ENCODE measurements around the gene MTFMT. TPM values are rescaled to one million over a fixed set of nuclear protein-coding genes. Genes with fewer than 3 reads are reported as not detected.

Gene MTFMT
- total and polyA plus RNA-seq, 2 of the 4 experiments (the other 2 are of a cell fraction) = 8.9 to 21.3 TPM

DNA sequence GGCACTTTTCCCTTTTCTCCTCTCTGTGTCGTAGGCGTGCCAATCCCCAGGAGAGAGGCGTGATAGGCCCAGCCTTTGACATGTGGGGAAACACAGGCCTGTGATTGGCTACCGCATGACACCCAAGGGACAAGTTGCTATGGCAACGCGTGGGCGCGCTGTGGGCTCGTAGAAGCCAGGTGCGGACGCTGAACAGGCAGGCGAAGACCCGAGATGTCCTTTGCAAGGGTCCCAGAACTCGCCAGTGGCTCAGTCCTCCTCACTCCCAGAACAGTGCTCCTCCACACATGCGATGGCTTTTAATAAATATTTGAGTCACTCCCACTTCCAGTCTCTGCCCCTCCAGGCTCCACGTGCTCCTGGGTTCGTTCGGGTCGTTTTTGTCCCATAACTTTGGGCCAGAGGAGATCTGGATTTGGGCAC is 20.0 kb upstream of the MTFMT start:
- Histone ChIP-seq H2BK120ac (ENCODE audit: low read depth, low read length) (peak overlapping the region; percentile 90), H4K91ac (ENCODE audit: insufficient read depth, low read depth, low read length) (peak overlapping the region; percentile 83), H3K4ac (ENCODE audit: low read depth, low read length) (peak overlapping the region; percentile 83), H3K4me3 (ENCODE audit: insufficient read depth, low read depth, low read length) (no peak overlapping the region), H3K36me3 (ENCODE audit: control insufficient read depth, insufficient read depth, low read length) (no peaks in the 10 kb centered on the region), H2BK20ac (ENCODE audit: low read depth, low read length) (peak overlapping the region; percentile 81), H3K56ac (ENCODE audit: extremely low read depth, insufficient read depth, low read length) (no peak overlapping the region), H3K18ac (ENCODE audit: low read depth, low read length) (peak overlapping the region; percentile 39), H2AK5ac (ENCODE audit: low read depth, low read length) (peak overlapping the region; percentile 95), H3K27me3 (ENCODE audit: control insufficient read depth, insufficient read depth, low read length) (no peaks in the 10 kb centered on the region), H4K20me1 (ENCODE audit: insufficient read depth, low read length) (no peaks in the 10 kb centered on the region), H3K4me2 (ENCODE audit: low read depth, low read length) (peak overlapping the region; percentile 69), H3K9me1 (ENCODE audit: insufficient read depth, low read length) (peaks cover 27% of the 10 kb centered on the region), H3K27ac (ENCODE audit: insufficient read depth, low read length) (peak overlapping the region; percentile 64; the same call in 1 of the 2 replicates), H2BK15ac (ENCODE audit: low read depth, low read length) (peak overlapping the region; percentile 55; the same call in 1 of the 3 replicates), H4K8ac (ENCODE audit: low read depth in 2 of 2, low read length in 2 of 2) (peak overlapping the region; percentile 36 to 64; a peak in 2 of 4 replicates), H3K79me1 (ENCODE audit: low read depth in 1 of 2, low read length in 2 of 2) (no peaks in the 10 kb centered on the region; a peak in 1 of 4 replicates), H3K9ac (ENCODE audit: low read depth, low read length) (no peak overlapping the region), H2AFZ (replicated peaks; ENCODE audit: low read length, poor library complexity) (peak overlapping the region; percentile 58), H2BK5ac (ENCODE audit: low read depth, low read length, poor library complexity, severe bottlenecking) (peak overlapping the region; percentile 62), H3K14ac (replicated peaks; ENCODE audit: low read depth, low read length) (peak overlapping the region; percentile 68; the same call in 1 of the 2 replicates), H4K5ac (ENCODE audit: low read depth, low read length) (peak overlapping the region; percentile 11; the same call in 1 of the 2 replicates), H2AK9ac (replicated peaks; ENCODE audit: low read depth, low read length, poor library complexity) (peak overlapping the region; percentile 76), H3K4me1 (ENCODE audit: control insufficient read depth, insufficient read depth, low read length) (peaks cover 28% of the 10 kb centered on the region), H3K9me3 (ENCODE audit: control insufficient read depth, insufficient read depth, low read length) (no peaks in the 10 kb centered on the region), H3K23ac (ENCODE audit: low read depth, low read length) (peak overlapping the region; percentile 27)
- dilution Hi-C loops (cut with HindIII; ENCODE audit: low sequenced_read_pairs, unreplicated experiment) (no loop called here), intact Hi-C loops (cut with micrococcal nuclease) (no loop called here), in situ Hi-C loops (cut with MboI; ENCODE audit: low sequenced_read_pairs) (no loop called here)
- ATAC-seq (ENCODE audit: low read depth) (peak; percentile 71), DNase-seq (peak; percentile 82)
- BruUV-seq (replicated peaks) = no TSS peak
- CTCF ChIA-PET = no interaction called here
- TF ChIP-seq RAD21 (IDR thresholded peaks at IDR 0.05; ENCODE audit: low read length) (no peak), MAFK (IDR thresholded peaks at IDR 0.05; ENCODE audit: low read depth, low read length) (no peak), MAZ (IDR thresholded peaks at IDR 0.05; ENCODE audit: borderline replicate concordance, low read depth, low read length) (no peak), MXI1 (IDR thresholded peaks at IDR 0.05; ENCODE audit: borderline replicate concordance, low read depth, low read length) (peak; percentile 46; the same call in 1 of the 2 replicates)
- TF ChIP-seq, protein P1, sequence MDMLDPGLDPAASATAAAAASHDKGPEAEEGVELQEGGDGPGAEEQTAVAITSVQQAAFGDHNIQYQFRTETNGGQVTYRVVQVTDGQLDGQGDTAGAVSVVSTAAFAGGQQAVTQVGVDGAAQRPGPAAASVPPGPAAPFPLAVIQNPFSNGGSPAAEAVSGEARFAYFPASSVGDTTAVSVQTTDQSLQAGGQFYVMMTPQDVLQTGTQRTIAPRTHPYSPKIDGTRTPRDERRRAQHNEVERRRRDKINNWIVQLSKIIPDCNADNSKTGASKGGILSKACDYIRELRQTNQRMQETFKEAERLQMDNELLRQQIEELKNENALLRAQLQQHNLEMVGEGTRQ (IDR thresholded peaks at IDR 0.05; ENCODE audit: low read depth, low read length) = peak; percentile 93
- POLR2A ChIA-PET (ENCODE audit: unreplicated experiment) = no interaction called here
- 37% methylated on average over 6 of the region's 19 CpGs; no CpG with 5 or more reads in 1 of the 2 experiments for WGBS, 2 experiments (ENCODE audit: extremely low coverage in 2 of 2, insufficient read length in 1 of 2)

Measured in IMR-90 (cell line).